ENCODE measurements around the gene KLK8. TPM values are rescaled to one million over a fixed set of nuclear protein-coding genes. Genes with fewer than 3 reads are reported as not detected.

Gene KLK8
- total RNA-seq, 1 experiment from 2014 or later, result 4.4 TPM

DNA sequence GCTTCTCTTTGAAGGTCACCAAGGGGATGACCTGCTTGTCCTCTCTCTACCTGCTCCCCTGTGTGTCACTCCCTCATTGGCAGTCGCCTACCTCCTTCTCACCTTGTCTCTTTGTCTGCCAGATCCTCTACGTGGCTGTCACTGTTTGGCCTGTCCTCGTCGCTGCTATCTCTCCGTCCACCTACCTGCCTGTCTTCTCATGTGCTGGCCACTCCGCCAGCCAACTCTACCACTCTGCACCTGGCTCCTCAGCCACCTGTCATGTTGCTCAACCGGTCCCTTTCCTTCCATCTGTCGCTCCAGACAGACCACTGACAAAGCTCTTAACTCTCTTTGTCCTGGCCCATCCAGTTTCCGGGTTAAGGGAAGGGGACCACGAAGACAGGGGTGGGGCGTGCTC lies 33.3 kb upstream of the KLK8 start, which contains the start of gene KLK12 (continued):
- no peak for TF ChIP-seq RELA (CRISPR knock-in tag; IDR thresholded peaks at IDR 0.05; ENCODE audit: borderline replicate concordance)

- ATAC-seq (no peak), DNase-seq (ENCODE audit: low spot score) (no peak)
- Mint-ChIP-seq H3K27me3 (ENCODE audit: low read depth) (peaks cover 6% of the 10 kb centered on the region), H3K4me3 (no peak overlapping the region), H3K4me1 (peaks cover 31% of the 10 kb centered on the region), H3K9me3 (peaks cover 6% of the 10 kb centered on the region), H3K27ac (no peak overlapping the region), H3K36me3 (no peaks in the 10 kb centered on the region)
- ChIA-PET POLR2A (no interaction called here), CTCF (interaction anchor here (1.6 kb wide), 1 partner anchor 11 kb away, joined by 5 read pairs; no protein-coding TSS in a partner anchor)
- TF ChIP-seq, protein P1, sequence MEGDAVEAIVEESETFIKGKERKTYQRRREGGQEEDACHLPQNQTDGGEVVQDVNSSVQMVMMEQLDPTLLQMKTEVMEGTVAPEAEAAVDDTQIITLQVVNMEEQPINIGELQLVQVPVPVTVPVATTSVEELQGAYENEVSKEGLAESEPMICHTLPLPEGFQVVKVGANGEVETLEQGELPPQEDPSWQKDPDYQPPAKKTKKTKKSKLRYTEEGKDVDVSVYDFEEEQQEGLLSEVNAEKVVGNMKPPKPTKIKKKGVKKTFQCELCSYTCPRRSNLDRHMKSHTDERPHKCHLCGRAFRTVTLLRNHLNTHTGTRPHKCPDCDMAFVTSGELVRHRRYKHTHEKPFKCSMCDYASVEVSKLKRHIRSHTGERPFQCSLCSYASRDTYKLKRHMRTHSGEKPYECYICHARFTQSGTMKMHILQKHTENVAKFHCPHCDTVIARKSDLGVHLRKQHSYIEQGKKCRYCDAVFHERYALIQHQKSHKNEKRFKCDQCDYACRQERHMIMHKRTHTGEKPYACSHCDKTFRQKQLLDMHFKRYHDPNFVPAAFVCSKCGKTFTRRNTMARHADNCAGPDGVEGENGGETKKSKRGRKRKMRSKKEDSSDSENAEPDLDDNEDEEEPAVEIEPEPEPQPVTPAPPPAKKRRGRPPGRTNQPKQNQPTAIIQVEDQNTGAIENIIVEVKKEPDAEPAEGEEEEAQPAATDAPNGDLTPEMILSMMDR (IDR thresholded peaks at IDR 0.05), result no peak
- no peak for TF ChIP-seq ZNF416 (CRISPR knock-in tag; IDR thresholded peaks at IDR 0.05)
- TF ChIP-seq, protein P2, sequence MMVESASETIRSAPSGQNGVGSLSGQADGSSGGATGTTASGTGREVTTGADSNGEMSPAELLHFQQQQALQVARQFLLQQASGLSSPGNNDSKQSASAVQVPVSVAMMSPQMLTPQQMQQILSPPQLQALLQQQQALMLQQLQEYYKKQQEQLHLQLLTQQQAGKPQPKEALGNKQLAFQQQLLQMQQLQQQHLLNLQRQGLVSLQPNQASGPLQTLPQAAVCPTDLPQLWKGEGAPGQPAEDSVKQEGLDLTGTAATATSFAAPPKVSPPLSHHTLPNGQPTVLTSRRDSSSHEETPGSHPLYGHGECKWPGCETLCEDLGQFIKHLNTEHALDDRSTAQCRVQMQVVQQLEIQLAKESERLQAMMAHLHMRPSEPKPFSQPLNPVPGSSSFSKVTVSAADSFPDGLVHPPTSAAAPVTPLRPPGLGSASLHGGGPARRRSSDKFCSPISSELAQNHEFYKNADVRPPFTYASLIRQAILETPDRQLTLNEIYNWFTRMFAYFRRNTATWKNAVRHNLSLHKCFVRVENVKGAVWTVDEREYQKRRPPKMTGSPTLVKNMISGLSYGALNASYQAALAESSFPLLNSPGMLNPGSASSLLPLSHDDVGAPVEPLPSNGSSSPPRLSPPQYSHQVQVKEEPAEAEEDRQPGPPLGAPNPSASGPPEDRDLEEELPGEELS (CRISPR knock-in tag; IDR thresholded peaks at IDR 0.05), result no peak
- no peak for TF ChIP-seq MAX (CRISPR knock-in tag; IDR thresholded peaks at IDR 0.05)
Observed at GRCh38 chr19:51031880-51032225, 30.4 kb upstream of the KLK8 start.

DNA sequence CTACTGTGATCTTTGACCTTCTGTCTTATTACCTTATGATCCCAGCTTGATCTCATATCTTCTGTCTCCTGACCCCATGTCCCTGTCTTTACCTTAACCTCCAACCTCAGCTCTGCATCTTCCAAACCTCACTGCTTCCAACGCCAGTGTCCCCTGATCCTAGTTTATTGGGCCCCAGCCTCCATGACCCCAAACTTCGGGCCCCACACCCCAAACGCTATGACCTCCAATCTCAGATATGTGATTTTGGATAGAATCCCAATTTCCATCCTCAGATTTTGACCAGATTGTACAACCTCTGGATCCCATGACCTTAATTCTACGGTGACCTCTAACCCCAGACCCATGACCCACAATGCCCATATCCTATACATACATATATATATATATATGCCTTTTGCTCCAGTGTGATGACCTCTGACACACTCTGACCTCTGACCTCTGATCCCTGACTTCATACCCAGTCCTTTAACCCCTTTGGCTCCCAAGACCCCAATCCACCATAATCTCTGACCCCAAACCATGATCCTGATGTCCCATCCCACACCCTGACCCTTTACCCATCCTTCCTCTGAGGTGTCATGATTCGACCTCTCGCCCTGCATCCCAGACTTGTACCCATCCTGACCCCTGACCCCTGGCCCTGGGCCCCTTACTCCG lies 29.9 kb upstream of the KLK8 start:
- H3K4me3 Mint-ChIP-seq, result no peak overlapping the region
- no peak for DNase-seq (ENCODE audit: low spot score)
- peaks cover 6% of the 10 kb centered on the region for H3K9me3 Mint-ChIP-seq
- peaks cover 29% of the 10 kb centered on the region for H3K4me1 Mint-ChIP-seq
- H3K27me3 Mint-ChIP-seq (ENCODE audit: low read depth), result peaks cover 6% of the 10 kb centered on the region
- no peak for TF ChIP-seq SP1 (CRISPR knock-in tag; conservative IDR thresholded peaks at IDR 0.05)
- TF ChIP-seq, protein P3, sequence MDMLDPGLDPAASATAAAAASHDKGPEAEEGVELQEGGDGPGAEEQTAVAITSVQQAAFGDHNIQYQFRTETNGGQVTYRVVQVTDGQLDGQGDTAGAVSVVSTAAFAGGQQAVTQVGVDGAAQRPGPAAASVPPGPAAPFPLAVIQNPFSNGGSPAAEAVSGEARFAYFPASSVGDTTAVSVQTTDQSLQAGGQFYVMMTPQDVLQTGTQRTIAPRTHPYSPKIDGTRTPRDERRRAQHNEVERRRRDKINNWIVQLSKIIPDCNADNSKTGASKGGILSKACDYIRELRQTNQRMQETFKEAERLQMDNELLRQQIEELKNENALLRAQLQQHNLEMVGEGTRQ (CRISPR knock-in tag; IDR thresholded peaks at IDR 0.05), result no peak
- TF ChIP-seq NR3C1 (CRISPR knock-in tag; conservative IDR thresholded peaks at IDR 0.05; ENCODE audit: low read depth), result no peak
- no peak for TF ChIP-seq TCF7 (CRISPR knock-in tag; IDR thresholded peaks at IDR 0.05; ENCODE audit: low read depth)
- no peak for TF ChIP-seq MYBL2 (CRISPR knock-in tag; IDR thresholded peaks at IDR 0.05)
- no peak for TF ChIP-seq E2F5 (CRISPR knock-in tag; IDR thresholded peaks at IDR 0.05)
- TF ChIP-seq ZSCAN18 (CRISPR knock-in tag; IDR thresholded peaks at IDR 0.05), result no peak
- no peak for TF ChIP-seq CDX4 (CRISPR knock-in tag; IDR thresholded peaks at IDR 0.05; ENCODE audit: borderline replicate concordance)
- no peak for TF ChIP-seq ETV6 (CRISPR knock-in tag; IDR thresholded peaks at IDR 0.05)
- TF ChIP-seq MAX (CRISPR knock-in tag; IDR thresholded peaks at IDR 0.05), result no peak
- no peaks in the 10 kb centered on the region for H3K36me3 Mint-ChIP-seq
- ATAC-seq, result no peak
- POLR2A ChIA-PET, result no interaction called here
- H3K27ac Mint-ChIP-seq, result no peak overlapping the region
- CTCF ChIA-PET, result interaction anchor here (1.6 kb wide), 1 partner anchor 11 kb away, joined by 5 read pairs; no protein-coding TSS in a partner anchor

All from WTC11 (cell line).